Glutamatergic neuron (in vitro differentiated cells): ENCODE measurements around the gene PDLIM7. TPM values are rescaled to one million over a fixed set of nuclear protein-coding genes. Genes with fewer than 3 reads are reported as not detected.

Experiments
- DNase-seq: peaks from one replicate; pipeline ENCODE4 v3.0.0; 2022
- H3K27ac Mint-ChIP-seq: one replicate; pipeline ENCODE4 v1.8.0; 2020; ENCODE audit warnings: mild to moderate bottlenecking, mixed read lengths, inconsistent platforms; ENCODE audit not compliant: unreplicated experiment
- H3K27me3 Mint-ChIP-seq: one replicate; pipeline ENCODE4 v1.8.0; 2020; ENCODE audit warnings: mild to moderate bottlenecking, moderate library complexity, mixed read lengths, inconsistent platforms; ENCODE audit not compliant: unreplicated experiment
- H3K36me3 Mint-ChIP-seq: one replicate; pipeline ENCODE4 v1.8.0; 2020; ENCODE audit warnings: mild to moderate bottlenecking, mixed read lengths, inconsistent platforms; ENCODE audit not compliant: unreplicated experiment
- H3K4me1 Mint-ChIP-seq: one replicate; pipeline ENCODE4 v1.8.0; 2020; ENCODE audit warnings: mild to moderate bottlenecking, low read depth, mixed read lengths, inconsistent platforms; ENCODE audit not compliant: unreplicated experiment
- H3K4me3 Mint-ChIP-seq: one replicate; pipeline ENCODE4 v1.8.0; 2020; ENCODE audit warnings: mild to moderate bottlenecking, mixed read lengths, inconsistent platforms; ENCODE audit not compliant: unreplicated experiment
- H3K9me3 Mint-ChIP-seq: one replicate; pipeline ENCODE4 v1.8.0; 2020; ENCODE audit warnings: mild to moderate bottlenecking, moderate library complexity, mixed read lengths, inconsistent platforms; ENCODE audit not compliant: unreplicated experiment
- total RNA-seq: library from RNA; stranded (reverse); fragmentation: NEBNext Ultra II Directional; extraction: Animal tissue kit (Norgen Biotek cat#: 25700); gene quantifications from one replicate; pipeline ENCODE4 v1.2.1, GENCODE V29; 2021; ENCODE audit not compliant: unreplicated experiment
- TF ChIP-seq, protein P1 (sequence below): fragments of 200-600 bp; sonication (generic); IDR thresholded peaks from one replicate; pipeline ENCODE4 v1.5.0; 2021; ENCODE audit not compliant: partially characterized antibody, unreplicated experiment

The PDLIM7 gene
- total RNA-seq, 1 donor from 2014 or later = 430 TPM

DNA sequence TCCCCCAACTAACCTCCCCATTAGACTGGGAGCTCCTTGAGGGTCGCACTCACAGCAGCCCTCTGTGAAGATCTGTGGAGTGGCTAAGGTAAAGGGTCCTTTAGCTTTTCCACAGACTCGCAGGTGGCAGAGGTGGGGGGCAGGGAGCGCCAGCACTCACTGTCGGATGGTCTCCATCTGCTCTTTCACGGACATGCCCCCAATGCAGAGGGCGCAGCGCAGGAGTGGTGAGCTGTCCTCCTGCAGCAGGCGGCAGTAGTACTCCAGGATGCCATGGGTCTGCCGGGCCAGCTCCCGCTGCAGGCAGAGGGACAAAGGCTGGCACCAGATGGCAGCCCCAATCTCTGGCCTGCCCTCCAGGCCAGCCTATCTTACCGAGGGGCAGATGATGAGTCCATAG lies 17.1 kb upstream of the PDLIM7 start:
- Mint-ChIP-seq H3K27ac (no peak overlapping the region), H3K36me3 (peaks cover 4% of the 10 kb centered on the region)
- TF ChIP-seq, protein P1, sequence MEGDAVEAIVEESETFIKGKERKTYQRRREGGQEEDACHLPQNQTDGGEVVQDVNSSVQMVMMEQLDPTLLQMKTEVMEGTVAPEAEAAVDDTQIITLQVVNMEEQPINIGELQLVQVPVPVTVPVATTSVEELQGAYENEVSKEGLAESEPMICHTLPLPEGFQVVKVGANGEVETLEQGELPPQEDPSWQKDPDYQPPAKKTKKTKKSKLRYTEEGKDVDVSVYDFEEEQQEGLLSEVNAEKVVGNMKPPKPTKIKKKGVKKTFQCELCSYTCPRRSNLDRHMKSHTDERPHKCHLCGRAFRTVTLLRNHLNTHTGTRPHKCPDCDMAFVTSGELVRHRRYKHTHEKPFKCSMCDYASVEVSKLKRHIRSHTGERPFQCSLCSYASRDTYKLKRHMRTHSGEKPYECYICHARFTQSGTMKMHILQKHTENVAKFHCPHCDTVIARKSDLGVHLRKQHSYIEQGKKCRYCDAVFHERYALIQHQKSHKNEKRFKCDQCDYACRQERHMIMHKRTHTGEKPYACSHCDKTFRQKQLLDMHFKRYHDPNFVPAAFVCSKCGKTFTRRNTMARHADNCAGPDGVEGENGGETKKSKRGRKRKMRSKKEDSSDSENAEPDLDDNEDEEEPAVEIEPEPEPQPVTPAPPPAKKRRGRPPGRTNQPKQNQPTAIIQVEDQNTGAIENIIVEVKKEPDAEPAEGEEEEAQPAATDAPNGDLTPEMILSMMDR = no peak

GRCh38 chr5:177513500-177513899 lies 16.1 kb upstream of the PDLIM7 start:
- Mint-ChIP-seq H3K27ac (no peak overlapping the region), H3K27me3 (peaks cover 18% of the 10 kb centered on the region), H3K4me3 (no peak overlapping the region), H3K36me3 (peaks cover 4% of the 10 kb centered on the region), H3K4me1 (peaks cover 16% of the 10 kb centered on the region), H3K9me3 (peaks cover 18% of the 10 kb centered on the region)
- DNase-seq = no peak
- TF ChIP-seq, protein P1 = no peak

More for the DNA sequence above, 17.1 kb upstream of the PDLIM7 start:
- DNase-seq = no peak
- Mint-ChIP-seq H3K4me1 (peaks cover 14% of the 10 kb centered on the region), H3K4me3 (no peak overlapping the region), H3K27me3 (peaks cover 18% of the 10 kb centered on the region), H3K9me3 (peaks cover 18% of the 10 kb centered on the region)

- Mint-ChIP-seq H3K4me1 (peaks cover 16% of the 10 kb centered on the region), H3K4me3 (no peak overlapping the region), H3K36me3 (peaks cover 4% of the 10 kb centered on the region), H3K27ac (no peak overlapping the region), H3K9me3 (peaks cover 18% of the 10 kb centered on the region), H3K27me3 (peaks cover 18% of the 10 kb centered on the region)
- TF ChIP-seq, protein P1 = no peak
- no peak for DNase-seq
Observed at GRCh38 chr5:177512736-177513380, 15.5 kb upstream of the PDLIM7 start.

GRCh38 chr5:177511796-177512675 lies 14.6 kb upstream of the PDLIM7 start:
- Mint-ChIP-seq H3K27ac (no peak overlapping the region), H3K27me3 (peaks cover 17% of the 10 kb centered on the region), H3K36me3 (peaks cover 4% of the 10 kb centered on the region), H3K4me3 (no peak overlapping the region), H3K4me1 (peaks cover 16% of the 10 kb centered on the region), H3K9me3 (peaks cover 13% of the 10 kb centered on the region)
- no peak for DNase-seq
- TF ChIP-seq, protein P1 = no peak

DNA sequence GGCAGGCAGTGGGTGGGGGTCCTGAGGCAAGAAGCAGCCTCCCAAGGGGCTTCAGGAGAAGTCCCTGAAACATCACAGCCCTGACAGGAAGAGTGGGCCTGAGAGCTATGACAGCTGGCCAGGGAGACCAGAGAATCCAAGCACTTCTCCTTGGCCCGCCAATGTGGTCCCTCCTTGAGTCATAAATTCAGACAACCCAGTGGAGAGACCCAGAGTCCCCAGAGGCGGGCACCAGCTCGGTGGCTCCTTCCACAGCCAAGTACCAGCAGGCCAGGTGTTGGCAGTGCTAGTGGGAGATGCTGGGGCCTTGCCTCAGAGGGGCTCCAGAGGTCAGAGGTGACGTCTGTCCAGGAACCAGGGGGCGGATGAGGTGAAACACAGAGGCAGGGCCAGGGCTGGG lies 13.8 kb upstream of the PDLIM7 start:
- peaks cover 16% of the 10 kb centered on the region for H3K27me3 Mint-ChIP-seq
- no peak for DNase-seq
- TF ChIP-seq, protein P1 = no peak
- H3K4me1 Mint-ChIP-seq = peaks cover 13% of the 10 kb centered on the region
- H3K4me3 Mint-ChIP-seq = no peak overlapping the region
- peaks cover 9% of the 10 kb centered on the region for H3K9me3 Mint-ChIP-seq
- H3K27ac Mint-ChIP-seq = no peak overlapping the region
- no peaks in the 10 kb centered on the region for H3K36me3 Mint-ChIP-seq
